Common myeloid progenitor, CD34-positive (primary cell): ENCODE data around the gene CSTF3.
"Not testable (repeated sequence)": the region's sequence is repeated elsewhere in the genome, so short reads cannot be mapped to it uniquely, and the experiment has no call there.

ENCODE experiments used
- CTCF ChIA-PET: fragments of 350-600 bp; sonication (Branson Sonifier 250); formaldehyde crosslinking; loops from one replicate; lab custom pipeline; 2021; ENCODE audit warnings: antibody characterized with exemption; lab: Charles Lee
- POLR2A ChIA-PET: fragments of 350-600 bp; sonication (Branson Sonifier 250); formaldehyde crosslinking; loops from one replicate; lab custom pipeline; 2021; ENCODE audit warnings: antibody characterized with exemption; lab: Charles Lee
- DNase-seq, 3 donors: peaks; one replicate each; pipeline versions ENCODE4 v3.0.0 to v3.0.0-alpha.2; 2013
- H3K27ac ChIP-seq, 2 experiments: 1 replicate in 1 of 2; 2 replicates in 1 of 2; pipeline ENCODE4 v1.7.0; 2013; ENCODE audit warnings: inconsistent platforms in 2 of 2, low read length in 2 of 2, mild to moderate bottlenecking in 2 of 2, low read depth in 1 of 2, moderate library complexity in 1 of 2; ENCODE audit not compliant: severe bottlenecking in 2 of 2, insufficient read depth in 1 of 2, poor library complexity in 1 of 2
- H3K27me3 ChIP-seq, 5 experiments: replicated peaks in 2 of 5; 1 replicate in 3 of 5; 2 replicates in 2 of 5; pipeline versions ENCODE4 v1.6.1 to v1.7.0; 2013; ENCODE audit warnings: low read length in 4 of 5, mild to moderate bottlenecking in 2 of 5, moderate library complexity in 2 of 5, inconsistent platforms in 1 of 5; ENCODE audit not compliant: insufficient read depth in 5 of 5, control insufficient read depth in 4 of 5
- H3K36me3 ChIP-seq, 4 experiments: 1 replicate in 2 of 4; 2 replicates in 2 of 4; pipeline versions ENCODE4 v1.6.1 to v1.7.0; 2013; ENCODE audit warnings: low read length in 3 of 4, control low read depth in 1 of 4, mild to moderate bottlenecking in 1 of 4; ENCODE audit not compliant: control insufficient read depth in 4 of 4, insufficient read depth in 4 of 4
- H3K4me1 ChIP-seq, 4 experiments: 1 replicate in 3 of 4; 2 replicates in 1 of 4; pipeline versions ENCODE4 v1.6.1 to v1.7.1; 2013; ENCODE audit warnings: low read length in 3 of 4, mild to moderate bottlenecking in 3 of 4, control low read depth in 1 of 4, inconsistent platforms in 1 of 4, moderate library complexity in 1 of 4; ENCODE audit not compliant: control insufficient read depth in 4 of 4, insufficient read depth in 4 of 4; ENCODE audit errors: control extremely low read depth in 1 of 4
- H3K4me3 ChIP-seq, 7 experiments: 1 replicate in 4 of 7; 2 replicates in 3 of 7; pipeline versions ENCODE4 v1.5.1 to v1.7.0; 2013; ENCODE audit warnings: mild to moderate bottlenecking in 7 of 7, low read length in 6 of 7, moderate library complexity in 6 of 7, inconsistent platforms in 2 of 7, low read depth in 2 of 7, control low read depth in 1 of 7; ENCODE audit not compliant: insufficient read depth in 4 of 7, control insufficient read depth in 1 of 7; ENCODE audit errors: extremely low read depth in 1 of 7
- H3K9me3 ChIP-seq, 5 experiments: 1 replicate in 4 of 5; 2 replicates in 1 of 5; pipeline versions ENCODE4 v1.6.1 to v1.7.1; 2013; ENCODE audit warnings: low read length in 4 of 5, mild to moderate bottlenecking in 2 of 5, inconsistent platforms in 1 of 5, low read depth in 1 of 5, moderate library complexity in 1 of 5; ENCODE audit not compliant: control insufficient read depth in 4 of 5, insufficient read depth in 2 of 5; ENCODE audit errors: control extremely low read depth in 1 of 5
- WGBS: methylation state at CpG from one replicate; pipeline ENCODE4 v1.1.5; 2013; ENCODE audit not compliant: insufficient coverage; 5-methylcytosine and 5-hydroxymethylcytosine counted together

CSTF3 gene

DNA sequence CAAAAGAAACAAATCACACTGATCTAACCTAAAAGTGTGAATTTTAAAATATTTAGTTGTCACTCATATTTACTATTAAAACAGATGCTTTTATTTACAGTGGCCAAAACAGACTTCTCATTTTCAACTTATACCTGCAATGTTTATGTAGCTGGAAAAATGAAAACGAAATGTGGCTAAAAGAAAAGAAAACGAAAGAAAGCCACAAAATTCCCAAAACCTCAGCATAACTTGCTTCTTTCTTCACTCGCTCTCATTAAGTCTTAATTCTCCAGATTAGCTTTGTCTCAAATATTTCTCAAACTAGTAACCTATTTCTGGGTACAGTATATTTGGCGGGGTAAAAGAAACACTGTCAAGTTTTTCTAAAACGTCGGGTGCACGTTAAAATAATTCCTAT lies 693 bp downstream of the CSTF3 start:
- Histone ChIP-seq H3K4me1 (peaks cover 14 to 35% (median 24%) of the 10 kb centered on the region in 4 experiments), H3K27ac (peak overlapping the region; percentile 95), H3K4me3 (peak overlapping the region in 6 of 7 experiments; percentile 92 to 99 (median 96)), H3K9me3 (no peaks in the 10 kb centered on the region), H3K27me3 (no peaks in the 10 kb centered on the region), H3K36me3 (peaks cover 0 to 5% (median 0%) of the 10 kb centered on the region in 4 experiments)
- WGBS: 0% methylated on average over 3 of the region's 7 CpGs
- DNase-seq: peak in 1 of 3 donors; percentile 6
- CTCF ChIA-PET: interaction anchor here (0.8 to 1.8 kb wide), 5 partner anchors 10 to 185 kb away, joined by 3 to 6 read pairs (median 3); no protein-coding TSS in a partner anchor
- POLR2A ChIA-PET: no interaction called here

DNA sequence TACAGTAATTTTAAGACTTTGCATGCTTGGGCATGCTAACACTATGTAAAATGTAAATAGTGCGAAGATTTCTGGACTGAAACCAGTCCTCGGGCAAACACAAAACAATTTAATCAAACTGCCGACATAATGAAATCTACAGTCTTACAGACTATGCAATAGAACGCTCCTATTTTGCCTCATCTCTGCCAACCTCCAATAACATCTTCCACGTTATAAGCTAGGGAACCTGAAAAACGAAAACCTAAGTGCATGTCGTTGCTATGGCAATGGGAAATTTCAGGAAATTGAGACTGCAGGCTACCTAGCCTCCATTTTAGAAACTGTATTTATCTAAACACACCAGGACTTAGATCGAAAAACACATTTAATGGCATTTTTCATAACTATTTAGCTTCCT lies 1.1 kb downstream of the CSTF3 start:
- no peaks in the 10 kb centered on the region for H3K9me3 ChIP-seq
- WGBS: 29% methylated on average over 3 of the region's 8 CpGs
- no peaks in the 10 kb centered on the region for H3K27me3 ChIP-seq
- H3K4me1 ChIP-seq: peaks cover 14 to 35% (median 24%) of the 10 kb centered on the region in 4 experiments
- peak overlapping the region in 6 of 7 experiments; percentile 92 to 99 (median 96) for H3K4me3 ChIP-seq
- DNase-seq: peak; percentile 51 to 60 (median 55)
- POLR2A ChIA-PET: no interaction called here
- CTCF ChIA-PET: interaction anchor here (0.8 to 1.8 kb wide), 5 partner anchors 9 to 185 kb away, joined by 3 to 6 read pairs (median 3); no protein-coding TSS in a partner anchor
- peak overlapping the region; percentile 95 for H3K27ac ChIP-seq
- peaks cover 0 to 7% (median 0%) of the 10 kb centered on the region in 4 experiments for H3K36me3 ChIP-seq

GRCh38 chr11:33159378-33159867 lies 1.9 kb downstream of the CSTF3 start:
- H3K9me3 ChIP-seq, H3K27me3 ChIP-seq, DNase-seq, POLR2A ChIA-PET, H3K36me3 ChIP-seq: not testable (repeated sequence)
- Histone ChIP-seq H3K27ac (peak overlapping the region in 1 of 2 experiments; percentile 95), H3K4me1 (peaks cover 14 to 35% (median 24%) of the 10 kb centered on the region in 4 experiments), H3K4me3 (peak overlapping the region in 5 of 7 experiments; percentile 92 to 99 (median 96))
- CTCF ChIA-PET: interaction anchor here (0.6 to 1.8 kb wide), 2 partner anchors 20 to 186 kb away, joined by 3 to 6 read pairs; no protein-coding TSS in a partner anchor
- WGBS: 98% methylated on average over 9 of the region's 20 CpGs

DNA sequence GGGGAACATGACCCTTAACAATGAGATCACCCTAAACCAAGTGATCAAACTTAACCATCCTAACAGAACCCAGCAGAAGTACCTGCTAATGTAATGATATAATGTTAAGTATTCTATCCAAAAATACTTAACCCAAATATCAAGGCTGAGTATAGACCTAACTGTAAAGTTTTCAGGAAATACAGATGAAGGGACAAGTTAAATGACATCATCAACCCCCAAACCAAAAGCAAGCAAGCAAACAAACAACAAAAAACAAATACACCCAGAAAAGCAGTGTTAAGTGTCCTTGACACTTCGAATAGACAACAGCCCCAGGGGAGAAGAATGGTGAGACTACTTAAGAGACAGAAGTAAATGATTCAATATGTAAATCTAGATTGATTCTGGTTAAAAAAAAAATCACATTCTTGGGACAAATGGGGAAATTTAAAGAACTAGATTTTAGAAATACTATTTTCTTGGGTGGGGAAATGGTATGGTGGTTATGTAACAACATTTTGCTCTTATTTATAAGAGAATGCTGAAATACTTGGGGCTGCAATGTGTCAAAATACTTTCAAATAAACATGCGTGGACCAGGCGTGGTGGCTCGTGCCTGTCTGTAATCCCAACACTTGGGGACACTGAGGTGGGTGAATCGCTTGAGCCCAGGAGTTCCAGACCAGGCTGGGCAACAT lies 2.5 kb downstream of the CSTF3 start:
- Histone ChIP-seq H3K9me3 (no peaks in the 10 kb centered on the region), H3K27ac (no peak overlapping the region), H3K4me1 (peaks cover 14 to 35% (median 24%) of the 10 kb centered on the region in 4 experiments), H3K4me3 (peak overlapping the region in 2 of 7 experiments; percentile 3 to 31), H3K27me3 (no peaks in the 10 kb centered on the region), H3K36me3 (peaks cover 0 to 10% (median 1%) of the 10 kb centered on the region in 4 experiments)
- ChIA-PET POLR2A (interaction anchor here (0.6 kb wide), 1 partner anchor 346 kb away, joined by 5 read pairs; no protein-coding TSS in a partner anchor), CTCF (no interaction called here)
- 98% methylated on average over 4 of the region's 5 CpGs for WGBS
- DNase-seq: peak in 1 of 3 donors; percentile 12

GRCh38 chr11:33157103-33158027 lies 3.9 kb downstream of the CSTF3 start:
- H3K4me3 ChIP-seq: peak overlapping the region in 1 of 7 experiments; percentile 10
- WGBS: no CpG with 5 or more reads among the region's 5 CpGs
- peaks cover 0 to 10% (median 2%) of the 10 kb centered on the region in 4 experiments for H3K36me3 ChIP-seq
- peaks cover 14 to 35% (median 23%) of the 10 kb centered on the region in 4 experiments for H3K4me1 ChIP-seq
- H3K27ac ChIP-seq: no peak overlapping the region
- ChIA-PET POLR2A (no interaction called here), CTCF (interaction anchor here (4.1 kb wide), 1 partner anchor 9 kb away, joined by 17 read pairs; no protein-coding TSS in a partner anchor)
- no peaks in the 10 kb centered on the region for H3K9me3 ChIP-seq
- DNase-seq: no peak
- no peaks in the 10 kb centered on the region for H3K27me3 ChIP-seq

DNA sequence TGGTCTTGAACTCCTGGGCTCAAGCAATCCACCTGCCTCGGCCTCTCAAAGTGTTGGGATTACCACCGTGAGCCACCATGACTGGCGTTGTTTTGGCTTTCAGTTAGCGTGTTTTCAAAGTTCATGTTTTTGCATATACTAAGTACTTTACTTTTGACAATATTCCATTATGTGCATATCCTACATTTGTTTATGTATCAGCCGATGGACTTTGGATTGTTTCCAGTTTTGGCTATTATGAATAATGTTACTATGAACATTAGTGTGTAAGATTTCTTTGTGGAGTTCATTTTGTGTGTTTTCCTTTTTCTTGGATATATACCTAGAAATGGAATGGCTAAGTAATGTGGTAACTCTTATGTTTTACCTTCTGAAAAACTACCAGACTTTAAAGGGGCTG lies 9.9 kb downstream of the CSTF3 start:
- Histone ChIP-seq H3K27ac (no peak overlapping the region), H3K4me3 (no peak overlapping the region), H3K9me3 (no peaks in the 10 kb centered on the region), H3K4me1 (no peaks in the 10 kb centered on the region), H3K27me3 (no peaks in the 10 kb centered on the region), H3K36me3 (peaks cover 0 to 32% (median 9%) of the 10 kb centered on the region in 4 experiments)
- POLR2A ChIA-PET: no interaction called here
- DNase-seq: no peak
- 100% methylated on average over 2 of the region's 5 CpGs for WGBS
- CTCF ChIA-PET: interaction anchor here (0.9 kb wide), 1 partner anchor 9 kb away, joined by 3 read pairs; no protein-coding TSS in a partner anchor
